DND-41 (cell line): ENCODE results near the gene MYDGF.
A peak's percentile ranks its signal among the peaks of the same experiment; 100 is the strongest.

Experiments used
- ATAC-seq: fragments of 200-7000 bp; cut with Tn5 transposase; 3 replicates; pipeline ENCODE4 v1.9.1; 2021; ENCODE audit warnings: low read depth; ENCODE audit not compliant: insufficient read depth
- DNase-seq: peaks from one replicate; pipeline ENCODE4 v3.0.0-alpha.2; 2020
- H2AFZ ChIP-seq: 2 replicates; pipeline ENCODE4 v1.6.0; 2012; ENCODE audit warnings: low read depth, low read length
- H3K27ac ChIP-seq: 2 replicates; pipeline ENCODE4 v1.5.1; 2012; ENCODE audit warnings: low read length, inconsistent platforms
- H3K27me3 ChIP-seq: fragments of 200-600 bp; sonication (generic); 2 replicates; pipeline ENCODE4 v1.6.0; 2012; ENCODE audit warnings: low read length, mild to moderate bottlenecking, inconsistent platforms; ENCODE audit not compliant: insufficient read depth, poor library complexity
- H3K36me3 ChIP-seq: 2 replicates; pipeline ENCODE4 v1.5.1; 2012; ENCODE audit warnings: low read length, inconsistent platforms; ENCODE audit not compliant: insufficient read depth
- H3K4me1 ChIP-seq: 2 replicates; pipeline ENCODE4 v1.5.1; 2012; ENCODE audit warnings: mild to moderate bottlenecking, low read length; ENCODE audit not compliant: insufficient read depth
- H3K4me2 ChIP-seq: 2 replicates; pipeline ENCODE4 v1.6.0; 2012; ENCODE audit warnings: mild to moderate bottlenecking, moderate library complexity, low read length, inconsistent platforms; ENCODE audit not compliant: insufficient read depth
- H3K4me3 ChIP-seq, 2 experiments: fragments of 200-600 bp in 1 of 2; shearing (Covaris generic) in 1 of 2; 2 replicates each; pipeline ENCODE4 v1.5.1; 2012 to 2016; ENCODE audit warnings: inconsistent platforms in 2 of 2, low read length in 2 of 2, mild to moderate bottlenecking in 2 of 2, low read depth in 1 of 2, moderate library complexity in 1 of 2
- H3K79me2 ChIP-seq: 2 replicates; pipeline ENCODE4 v1.6.0; 2012; ENCODE audit warnings: low read length, inconsistent platforms; ENCODE audit not compliant: insufficient read depth
- H3K9ac ChIP-seq: 2 replicates; pipeline ENCODE4 v1.6.0; 2012; ENCODE audit warnings: low read depth, mild to moderate bottlenecking, inconsistent platforms, low read length, moderate library complexity
- H3K9me3 ChIP-seq: 2 replicates; pipeline ENCODE4 v1.5.1; 2012; ENCODE audit warnings: low read length, moderate library complexity, mild to moderate bottlenecking, inconsistent platforms; ENCODE audit not compliant: insufficient read depth, severe bottlenecking
- H4K20me1 ChIP-seq: 2 replicates; pipeline ENCODE4 v1.6.0; 2012; ENCODE audit warnings: low read length; ENCODE audit not compliant: insufficient read depth
- CTCF ChIP-seq: IDR thresholded peaks from 2 replicates; pipeline ENCODE4 v1.5.1; 2012; ENCODE audit warnings: borderline replicate concordance, low read length, moderate library complexity, mild to moderate bottlenecking; ENCODE audit not compliant: poor library complexity, severe bottlenecking; ENCODE audit errors: extremely low read depth
- EZH2 ChIP-seq: IDR thresholded peaks from 3 replicates; pipeline ENCODE4 v1.6.1; 2012; ENCODE audit warnings: borderline replicate concordance, low read depth, mild to moderate bottlenecking, moderate library complexity, low read length, inconsistent platforms; ENCODE audit not compliant: severe bottlenecking

The MYDGF gene

GRCh38 chr19:4645718-4646117 lies 24.4 kb downstream of the MYDGF start:
- Histone ChIP-seq H3K4me2 (no peak overlapping the region), H3K79me2 (no peaks in the 10 kb centered on the region), H4K20me1 (peaks cover 7% of the 10 kb centered on the region; the same call in 1 of the 2 replicates), H3K27ac (no peak overlapping the region), H3K4me3 (no peak overlapping the region), H3K27me3 (no peaks in the 10 kb centered on the region), H2AFZ (no peak overlapping the region), H3K9ac (no peak overlapping the region), H3K9me3 (no peaks in the 10 kb centered on the region), H3K36me3 (no peaks in the 10 kb centered on the region), H3K4me1 (peaks cover 6% of the 10 kb centered on the region)
- TF ChIP-seq EZH2 (no peak), CTCF (no peak)
- DNase-seq (no peak), ATAC-seq (no peak)

- Histone ChIP-seq H3K4me1 (peaks cover 28% of the 10 kb centered on the region), H3K4me2 (no peak overlapping the region)
- ATAC-seq: no peak
Observed at GRCh38 chr19:4642625-4643024, 27.5 kb downstream of the MYDGF start.

GRCh38 chr19:4641132-4641531 lies 29.0 kb downstream of the MYDGF start:
- no peaks in the 10 kb centered on the region for H3K27me3 ChIP-seq
- H3K4me2 ChIP-seq: 0 out of 2 replicates have a peak overlapping the region, but pooled peaks have one; percentile 100

More at GRCh38 chr19:4642625-4643024, 27.5 kb downstream of the MYDGF start:
- H3K9me3 ChIP-seq: no peaks in the 10 kb centered on the region
- no peak overlapping the region for H2AFZ ChIP-seq
- H3K36me3 ChIP-seq: no peaks in the 10 kb centered on the region
- H3K9ac ChIP-seq: no peak overlapping the region
- no peak overlapping the region for H3K27ac ChIP-seq
- no peaks in the 10 kb centered on the region for H4K20me1 ChIP-seq
- TF ChIP-seq EZH2 (no peak), CTCF (no peak)
- no peak for DNase-seq
- H3K27me3 ChIP-seq: no peaks in the 10 kb centered on the region
- 0 out of 2 replicates have a peak, but pooled peaks cover 6% of the 10 kb centered on the region for H3K79me2 ChIP-seq
- H3K4me3 ChIP-seq: no peak overlapping the region

More at GRCh38 chr19:4641132-4641531, 29.0 kb downstream of the MYDGF start:
- H3K9ac ChIP-seq: peak overlapping the region; percentile 71; the same call in 1 of the 2 replicates
- no peak overlapping the region for H2AFZ ChIP-seq
- H3K4me1 ChIP-seq: peaks cover 35% of the 10 kb centered on the region
- H3K9me3 ChIP-seq: no peaks in the 10 kb centered on the region
- TF ChIP-seq CTCF (no peak), EZH2 (no peak)
- H3K27ac ChIP-seq: no peak overlapping the region
- H4K20me1 ChIP-seq: no peaks in the 10 kb centered on the region
- H3K36me3 ChIP-seq: no peaks in the 10 kb centered on the region
- no peak overlapping the region for H3K4me3 ChIP-seq
- DNase-seq (no peak), ATAC-seq (no peak)
- 0 out of 2 replicates have a peak, but pooled peaks cover 6% of the 10 kb centered on the region for H3K79me2 ChIP-seq
